HG03135 (cell line): ENCODE results near the gene BEST1.
"Not testable (repeated sequence)": the region's sequence is repeated elsewhere in the genome, so short reads cannot be mapped to it uniquely, and the experiment has no call there.

ENCODE experiments used
- ATAC-seq: cut with Tn5 transposase; IDR thresholded peaks from one replicate; pipeline ENCODE4 v1.9.1; 2021; ENCODE audit warnings: mild to moderate bottlenecking, moderate library complexity; ENCODE audit not compliant: unreplicated experiment

BEST1 gene

DNA sequence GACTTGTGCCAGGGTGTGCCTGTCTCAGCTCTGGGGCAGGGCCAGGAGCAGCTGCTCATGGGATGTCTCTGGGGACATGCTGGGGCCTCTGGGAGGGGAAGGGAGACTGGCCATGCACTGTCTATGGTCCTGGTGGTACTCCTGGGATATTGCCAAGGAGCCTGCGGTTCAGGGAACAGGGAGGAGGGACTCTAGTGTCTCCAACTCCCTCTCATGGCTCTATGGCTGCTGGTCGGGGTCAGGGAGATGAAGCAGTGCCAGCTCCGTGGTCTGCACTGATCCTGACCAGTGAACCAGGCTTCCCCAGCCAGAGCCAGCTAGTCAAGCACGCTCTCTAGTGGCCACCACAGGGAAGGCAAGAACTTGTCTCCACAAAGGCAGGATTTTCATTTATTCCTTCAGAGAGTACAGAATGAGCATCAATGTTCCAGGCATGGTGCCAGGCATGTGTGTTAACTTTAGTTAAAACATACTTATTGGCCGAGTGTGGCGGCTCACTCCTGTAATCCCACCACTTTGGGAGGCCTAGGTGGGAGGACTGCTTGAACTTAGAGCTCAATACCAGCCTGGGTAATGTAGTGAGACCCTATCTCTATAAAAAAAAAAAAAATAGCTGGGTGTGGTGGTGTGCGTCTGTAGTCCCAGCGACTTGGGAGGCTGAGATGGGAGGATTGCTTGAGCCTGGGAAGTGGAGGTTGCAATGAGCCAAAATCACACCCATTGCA lies 2.5 kb upstream of the BEST1 start:
- ATAC-seq: no peak

DNA sequence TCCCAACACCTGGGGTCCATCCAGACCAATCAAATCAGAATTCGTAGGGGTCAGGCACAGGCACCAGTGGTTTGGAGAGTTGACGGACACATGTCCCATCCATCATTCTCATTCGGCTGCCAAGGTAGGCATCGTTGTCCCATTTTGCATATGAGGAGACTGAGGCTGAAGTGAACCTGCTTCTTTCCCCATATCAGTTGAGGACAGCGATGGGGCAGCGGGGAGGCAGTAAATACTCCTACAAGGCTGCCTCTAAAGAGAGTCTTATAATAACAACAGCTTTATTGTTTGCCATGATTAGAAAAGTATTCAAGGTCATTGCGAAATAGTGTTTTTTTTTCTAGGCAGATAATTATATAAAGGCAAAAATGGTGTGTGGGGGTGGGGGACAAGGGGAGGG lies 1.6 kb upstream of the BEST1 start:
- no peak for ATAC-seq

DNA sequence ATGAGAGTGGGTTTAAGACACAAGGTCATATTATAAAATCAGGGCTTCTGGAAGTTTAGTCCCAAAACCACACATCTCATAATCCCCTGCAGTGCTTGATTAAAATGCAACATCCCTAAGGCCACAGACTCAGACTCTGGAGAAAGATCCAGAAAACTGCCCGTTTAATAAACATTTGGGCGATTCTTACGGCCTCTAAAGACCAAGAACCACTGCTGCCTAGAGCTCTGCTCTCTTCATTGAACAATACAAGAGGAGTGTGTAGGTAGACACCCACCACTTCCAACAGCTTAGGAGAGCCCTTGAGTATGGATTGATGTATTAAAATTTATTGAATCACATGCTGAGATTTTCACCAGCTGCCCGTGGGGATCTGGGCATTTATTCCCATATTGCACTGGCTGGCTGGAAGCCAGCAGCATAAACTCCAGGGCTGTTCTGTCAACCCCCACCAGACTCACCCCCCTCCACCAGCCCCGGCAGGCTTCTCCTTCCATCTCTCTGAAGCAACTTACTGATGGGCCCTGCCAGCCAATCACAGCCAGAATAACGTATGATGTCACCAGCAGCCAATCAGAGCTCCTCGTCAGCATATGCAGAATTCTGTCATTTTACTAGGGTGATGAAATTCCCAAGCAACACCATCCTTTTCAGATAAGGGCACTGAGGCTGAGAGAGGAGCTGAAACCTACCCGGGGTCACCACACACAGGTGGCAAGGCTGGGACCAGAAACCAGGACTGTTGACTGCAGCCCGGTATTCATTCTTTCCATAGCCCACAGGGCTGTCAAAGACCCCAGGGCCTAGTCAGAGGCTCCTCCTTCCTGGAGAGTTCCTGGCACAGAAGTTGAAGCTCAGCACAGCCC lies 749 bp upstream of the BEST1 start:
- ATAC-seq: no peak

DNA sequence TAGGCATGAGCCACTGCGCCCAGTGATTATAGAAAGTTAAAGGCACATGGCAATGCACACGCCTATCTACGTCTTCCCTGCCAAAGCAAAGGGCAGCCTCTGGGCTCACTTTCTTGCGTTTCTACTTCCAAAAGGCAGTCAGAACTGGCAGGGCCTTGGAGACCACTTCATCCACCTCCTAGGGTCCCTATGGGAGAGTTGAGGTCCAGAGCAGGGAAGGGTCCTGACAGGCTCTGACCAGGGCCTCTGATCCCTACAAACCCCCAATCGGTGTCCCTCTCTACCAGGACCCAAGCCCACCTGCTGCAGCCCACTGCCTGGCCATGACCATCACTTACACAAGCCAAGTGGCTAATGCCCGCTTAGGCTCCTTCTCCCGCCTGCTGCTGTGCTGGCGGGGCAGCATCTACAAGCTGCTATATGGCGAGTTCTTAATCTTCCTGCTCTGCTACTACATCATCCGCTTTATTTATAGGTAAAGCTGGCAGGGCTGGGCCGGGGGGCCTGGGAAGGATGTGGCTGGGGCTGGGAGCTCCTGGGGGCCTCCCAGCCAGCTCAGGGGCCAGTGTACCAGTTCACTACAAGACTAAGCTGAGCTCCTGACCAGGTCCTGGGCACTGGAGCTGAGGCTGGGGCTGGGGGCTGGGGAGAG lies 1.5 kb downstream of the BEST1 start:
- no peak for ATAC-seq

DNA sequence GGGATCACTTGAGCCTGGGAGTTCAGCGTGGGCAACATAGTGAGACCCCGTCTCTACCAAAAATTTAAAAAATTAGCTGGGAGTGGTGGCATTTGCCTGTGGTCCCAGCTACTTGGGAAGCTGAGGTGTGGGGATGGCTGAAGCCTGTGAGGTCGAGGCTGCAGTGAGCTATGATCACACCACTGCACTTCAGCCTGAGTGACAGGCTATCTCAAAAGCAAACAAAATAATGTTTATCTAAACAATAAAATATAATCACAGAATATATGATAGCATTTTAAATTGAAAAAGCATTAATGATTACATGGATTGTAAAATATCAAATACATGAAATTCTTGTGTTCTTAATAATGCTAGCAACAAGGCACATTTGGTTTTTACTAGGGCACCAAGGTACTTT lies 2.7 kb downstream of the BEST1 start:
- no peak for ATAC-seq

DNA sequence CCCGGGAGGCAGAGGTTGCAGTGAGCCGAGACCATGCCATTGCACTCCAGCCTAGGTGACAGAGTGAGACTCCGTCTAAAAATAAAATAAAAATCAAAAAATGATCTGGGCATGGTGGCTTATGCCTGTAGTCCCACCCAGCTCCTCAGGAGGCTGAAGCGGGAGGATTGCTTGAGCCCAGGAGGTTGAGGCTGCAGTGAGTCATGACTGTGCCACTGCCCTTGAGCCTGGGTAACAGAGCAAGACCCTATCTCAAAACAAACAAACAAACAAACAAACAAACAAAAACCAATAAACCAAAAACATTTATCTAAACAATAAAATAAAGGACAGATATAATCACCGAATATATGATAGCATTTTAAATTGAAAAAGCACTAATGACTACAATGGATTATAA lies 3.5 kb downstream of the BEST1 start:
- ATAC-seq: not testable (repeated sequence)

DNA sequence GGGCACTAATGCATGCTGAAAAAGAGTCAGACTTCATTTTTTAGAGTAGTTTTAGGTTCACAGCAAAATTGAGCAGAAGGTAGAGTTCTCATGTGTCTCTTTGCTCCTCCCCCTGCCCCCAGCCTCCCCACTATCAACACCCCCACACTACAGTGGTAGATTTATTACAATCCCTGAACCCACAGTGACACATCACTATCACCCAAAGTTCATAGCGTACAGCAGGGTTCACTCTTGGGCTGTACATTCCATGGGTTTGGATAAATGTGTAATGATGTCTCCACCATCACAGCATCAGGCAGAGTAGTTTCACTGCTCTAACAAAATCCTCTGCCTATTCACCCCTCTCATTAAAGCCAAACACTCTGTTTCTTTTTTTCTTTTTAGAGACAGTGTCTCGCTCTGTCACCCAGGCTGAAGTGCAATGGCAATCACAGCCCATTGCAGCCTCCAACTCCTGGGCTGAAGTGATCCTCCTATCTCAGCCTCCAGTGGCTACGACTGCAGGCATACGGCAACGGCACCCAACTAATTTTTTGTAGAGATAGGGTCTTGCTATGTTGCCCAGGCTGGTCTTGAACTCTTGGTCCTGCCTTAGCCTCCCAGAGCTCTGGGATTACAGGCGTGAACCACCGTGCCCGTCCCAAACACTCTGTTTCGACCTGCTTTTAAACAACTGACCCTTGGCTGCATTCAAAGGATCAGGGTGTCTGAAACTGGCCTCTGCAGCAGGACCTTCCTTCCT lies 4.1 kb downstream of the BEST1 start:
- ATAC-seq: no peak

DNA sequence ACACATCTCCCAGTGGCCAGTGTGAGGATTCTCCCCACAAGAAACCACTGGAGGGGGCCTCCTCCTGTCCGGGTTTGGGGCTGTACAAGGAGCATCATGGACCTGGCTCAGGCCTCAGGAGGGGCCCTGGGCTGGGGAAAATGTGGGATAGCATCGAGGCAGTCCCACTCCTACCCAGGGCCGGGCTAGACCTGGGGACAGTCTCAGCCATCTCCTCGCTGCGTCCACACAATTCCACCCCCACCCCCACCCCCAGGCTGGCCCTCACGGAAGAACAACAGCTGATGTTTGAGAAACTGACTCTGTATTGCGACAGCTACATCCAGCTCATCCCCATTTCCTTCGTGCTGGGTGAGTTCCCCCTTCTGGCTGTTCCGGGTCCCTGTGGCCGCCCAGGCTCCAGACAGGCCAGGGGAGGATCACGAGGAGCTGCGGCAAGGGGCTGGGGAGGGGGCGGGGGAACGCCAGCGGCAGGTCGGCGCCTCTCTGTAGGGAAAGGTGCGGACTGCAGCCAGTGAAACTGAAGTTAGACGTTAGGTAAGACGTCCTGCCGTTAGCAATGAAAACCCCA lies 4.8 kb downstream of the BEST1 start:
- ATAC-seq: no peak

DNA sequence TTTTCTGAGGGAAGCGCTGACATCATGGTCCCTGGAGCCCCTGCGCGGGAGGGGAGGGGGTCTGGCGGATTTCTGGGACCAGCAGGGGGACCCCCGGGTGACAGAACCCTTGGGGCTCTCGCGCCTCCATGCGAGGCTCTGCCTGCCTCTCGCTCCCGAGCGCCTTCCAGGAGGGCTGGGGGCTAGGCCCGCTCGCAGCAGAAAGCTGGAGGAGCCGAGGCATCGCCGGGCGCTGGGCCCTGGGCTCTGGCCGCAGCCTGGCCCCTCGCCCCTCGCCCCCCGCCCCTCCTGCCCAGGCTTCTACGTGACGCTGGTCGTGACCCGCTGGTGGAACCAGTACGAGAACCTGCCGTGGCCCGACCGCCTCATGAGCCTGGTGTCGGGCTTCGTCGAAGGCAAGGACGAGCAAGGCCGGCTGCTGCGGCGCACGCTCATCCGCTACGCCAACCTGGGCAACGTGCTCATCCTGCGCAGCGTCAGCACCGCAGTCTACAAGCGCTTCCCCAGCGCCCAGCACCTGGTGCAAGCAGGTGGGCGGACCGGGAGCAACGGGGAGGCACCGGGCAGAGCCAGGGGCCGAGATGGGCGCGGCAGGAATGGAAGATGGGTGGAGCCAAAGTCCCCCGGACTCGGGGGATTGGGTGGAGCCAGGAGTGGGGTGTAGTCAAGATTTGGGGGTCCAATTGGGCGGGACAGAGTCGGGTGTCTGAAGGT lies 5.4 kb downstream of the BEST1 start:
- ATAC-seq: no peak

DNA sequence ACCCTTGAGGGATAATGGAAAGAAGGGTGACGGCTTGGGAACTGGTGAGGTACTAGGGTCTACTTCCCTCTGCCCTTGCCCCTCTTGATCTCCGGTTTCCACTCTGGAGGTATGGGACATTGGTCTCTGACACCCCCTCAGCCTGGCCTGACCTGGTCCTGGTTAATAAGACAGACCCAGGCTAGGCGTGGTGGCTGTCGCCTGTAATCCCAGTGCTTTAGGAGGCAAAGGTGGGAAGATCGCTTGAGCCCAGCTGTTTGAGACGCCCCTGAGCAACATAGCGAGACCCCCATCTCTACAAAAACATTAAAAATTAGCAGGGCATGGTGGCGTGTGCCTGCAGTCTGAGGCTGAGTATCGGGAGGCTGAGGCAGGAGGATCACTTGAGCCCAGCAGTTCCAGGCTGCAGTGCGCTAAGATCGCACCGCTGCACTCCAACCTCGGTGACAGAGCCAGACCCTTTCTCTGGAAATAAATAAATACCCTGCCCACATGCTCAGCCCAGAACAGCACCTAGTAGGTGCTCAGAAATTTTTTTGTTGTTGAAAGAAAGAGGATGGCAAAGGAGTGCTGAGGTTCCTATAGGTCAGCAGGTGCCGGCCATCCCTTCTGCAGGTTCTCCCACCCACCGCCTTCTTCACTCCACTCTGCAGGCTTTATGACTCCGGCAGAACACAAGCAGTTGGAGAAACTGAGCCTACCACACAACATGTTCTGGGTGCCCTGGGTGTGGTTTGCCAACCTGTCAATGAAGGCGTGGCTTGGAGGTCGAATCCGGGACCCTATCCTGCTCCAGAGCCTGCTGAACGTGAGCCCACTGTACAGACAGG lies 6.3 kb downstream of the BEST1 start:
- no peak for ATAC-seq

DNA sequence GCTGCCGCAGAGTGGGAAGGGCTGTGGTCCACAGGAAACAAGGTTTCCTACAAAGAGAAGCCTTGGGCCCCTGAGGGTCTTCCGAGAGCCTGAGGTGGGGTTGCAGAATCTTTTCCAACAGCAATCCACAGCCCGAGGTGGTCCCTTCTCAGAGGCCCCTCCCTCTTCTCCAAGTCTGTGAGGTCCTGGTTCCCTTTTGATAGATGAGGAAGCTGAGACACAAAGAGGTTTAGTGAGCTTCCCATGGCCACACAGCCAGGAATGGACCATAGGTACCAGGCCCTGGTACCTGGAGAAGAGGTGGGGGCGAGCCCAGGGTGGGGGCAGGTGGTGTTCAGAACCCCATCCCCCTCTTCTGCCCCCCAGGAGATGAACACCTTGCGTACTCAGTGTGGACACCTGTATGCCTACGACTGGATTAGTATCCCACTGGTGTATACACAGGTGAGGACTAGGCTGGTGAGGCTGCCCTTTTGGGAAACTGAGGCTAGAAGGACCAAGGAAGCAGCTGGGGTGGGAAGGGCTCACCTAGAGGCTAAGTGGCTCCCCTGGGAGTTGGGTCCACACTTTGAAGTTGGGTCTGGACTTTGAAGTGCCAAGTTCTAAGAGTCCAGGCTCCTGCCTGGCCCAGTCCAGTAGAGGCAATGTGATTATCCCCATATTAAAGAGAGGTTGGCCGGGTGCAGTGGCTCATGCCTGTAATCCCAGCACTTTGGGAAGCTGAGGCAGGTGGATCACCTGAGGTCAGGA lies 7.0 kb downstream of the BEST1 start:
- ATAC-seq: no peak

DNA sequence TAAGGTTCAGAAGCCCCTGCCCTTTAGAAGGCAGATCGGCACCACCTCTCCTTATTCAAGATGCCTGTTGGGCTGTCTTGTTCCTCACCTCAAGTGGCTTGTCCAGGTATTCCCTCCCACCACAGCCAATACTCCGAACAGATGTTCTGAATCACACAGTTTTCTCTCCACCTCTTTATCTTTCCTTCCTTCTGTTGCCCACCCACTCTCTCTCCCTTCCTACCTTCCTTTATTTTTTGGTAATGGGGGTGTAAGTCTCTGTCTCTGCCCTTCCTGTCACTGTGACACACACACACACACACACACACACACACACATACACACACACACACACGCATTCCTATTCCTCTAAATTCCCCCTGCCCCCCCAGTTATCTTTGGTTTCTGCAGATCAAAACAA lies 8.4 kb downstream of the BEST1 start:
- no peak for ATAC-seq

DNA sequence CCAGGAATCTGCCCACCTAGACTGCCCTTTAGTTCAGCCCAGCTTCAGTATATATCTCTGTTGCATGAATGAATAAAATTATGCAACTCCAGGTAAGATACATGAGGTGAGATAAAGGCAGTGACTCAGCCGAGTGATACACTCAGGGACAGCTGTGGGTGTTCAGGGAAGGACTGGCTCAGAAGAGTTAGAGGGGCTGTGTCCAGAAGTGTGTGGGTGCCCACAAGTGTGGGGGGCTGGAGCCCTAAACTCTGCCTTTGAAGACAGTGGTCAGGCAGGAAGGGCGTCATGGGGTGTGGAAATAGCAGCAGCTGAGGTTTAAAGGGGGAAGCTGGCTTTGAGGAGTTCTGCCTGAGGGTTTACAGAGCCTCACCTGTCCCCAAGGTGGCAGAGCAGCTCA lies 9.0 kb downstream of the BEST1 start:
- no peak for ATAC-seq

DNA sequence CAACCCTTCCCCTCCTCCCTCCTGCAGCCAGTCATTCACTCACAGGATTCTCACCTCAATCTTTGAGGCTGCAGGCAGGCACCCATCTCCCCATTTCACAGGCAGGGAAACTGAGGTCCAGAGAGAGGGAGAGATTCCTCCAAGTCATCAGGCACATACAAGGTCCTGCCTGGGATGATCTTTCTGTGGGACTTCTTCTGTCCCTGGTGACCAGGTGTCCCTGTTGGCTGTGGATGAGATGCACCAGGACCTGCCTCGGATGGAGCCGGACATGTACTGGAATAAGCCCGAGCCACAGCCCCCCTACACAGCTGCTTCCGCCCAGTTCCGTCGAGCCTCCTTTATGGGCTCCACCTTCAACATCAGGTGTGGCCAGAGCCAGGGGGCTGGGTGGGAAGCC lies 9.5 kb downstream of the BEST1 start:
- ATAC-seq: no peak

DNA sequence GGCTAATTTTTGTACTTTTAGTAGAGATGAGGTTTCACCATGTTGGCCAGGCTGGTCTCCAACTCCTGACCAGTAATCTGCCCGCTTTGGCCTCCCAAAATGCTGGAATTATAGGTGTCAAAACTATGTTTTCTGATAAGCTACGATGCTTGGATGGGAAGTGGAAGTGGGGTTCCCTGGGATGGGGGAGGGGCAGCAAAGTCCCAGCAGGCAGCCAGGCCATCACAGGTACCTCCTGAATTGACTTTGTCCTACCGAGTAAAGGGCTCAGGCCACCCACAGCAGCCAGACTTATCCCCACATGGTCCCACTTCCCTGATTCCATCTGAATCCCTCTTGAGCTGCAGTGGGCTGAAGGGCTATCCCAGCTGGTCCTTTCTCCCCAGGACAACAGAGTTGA lies 10.4 kb downstream of the BEST1 start:
- ATAC-seq: no peak

DNA sequence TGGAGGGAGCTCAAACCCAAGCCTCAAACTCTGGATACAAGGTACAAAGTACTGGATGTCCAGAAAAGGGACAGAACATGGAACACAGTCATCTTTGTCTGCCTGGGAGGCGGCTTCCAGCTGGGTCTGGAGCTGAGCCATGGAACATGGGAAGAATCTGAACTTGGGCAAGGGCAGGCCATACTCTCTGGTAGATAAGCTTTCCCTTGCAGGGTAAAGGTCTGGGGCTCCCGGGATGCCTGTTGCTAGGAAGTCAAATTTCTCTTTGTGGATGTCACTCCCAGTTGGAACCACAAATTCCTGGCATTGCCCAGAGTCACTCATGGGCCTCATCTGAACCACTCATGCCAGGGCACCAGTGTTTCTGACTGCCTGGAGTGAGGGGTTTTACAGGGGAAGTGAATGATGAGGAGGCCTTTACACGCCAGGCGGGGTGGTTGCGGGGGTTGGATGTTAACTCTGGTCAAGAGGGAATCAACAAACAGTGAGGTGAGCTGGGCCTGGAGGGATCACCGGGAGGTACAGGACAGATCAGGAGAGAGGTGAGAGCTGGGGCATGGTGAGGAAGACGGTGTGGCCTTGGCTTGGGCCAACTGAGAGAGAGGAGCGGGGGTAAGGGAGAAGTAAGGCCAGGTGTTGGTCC lies 11.5 kb downstream of the BEST1 start:
- ATAC-seq: no peak

DNA sequence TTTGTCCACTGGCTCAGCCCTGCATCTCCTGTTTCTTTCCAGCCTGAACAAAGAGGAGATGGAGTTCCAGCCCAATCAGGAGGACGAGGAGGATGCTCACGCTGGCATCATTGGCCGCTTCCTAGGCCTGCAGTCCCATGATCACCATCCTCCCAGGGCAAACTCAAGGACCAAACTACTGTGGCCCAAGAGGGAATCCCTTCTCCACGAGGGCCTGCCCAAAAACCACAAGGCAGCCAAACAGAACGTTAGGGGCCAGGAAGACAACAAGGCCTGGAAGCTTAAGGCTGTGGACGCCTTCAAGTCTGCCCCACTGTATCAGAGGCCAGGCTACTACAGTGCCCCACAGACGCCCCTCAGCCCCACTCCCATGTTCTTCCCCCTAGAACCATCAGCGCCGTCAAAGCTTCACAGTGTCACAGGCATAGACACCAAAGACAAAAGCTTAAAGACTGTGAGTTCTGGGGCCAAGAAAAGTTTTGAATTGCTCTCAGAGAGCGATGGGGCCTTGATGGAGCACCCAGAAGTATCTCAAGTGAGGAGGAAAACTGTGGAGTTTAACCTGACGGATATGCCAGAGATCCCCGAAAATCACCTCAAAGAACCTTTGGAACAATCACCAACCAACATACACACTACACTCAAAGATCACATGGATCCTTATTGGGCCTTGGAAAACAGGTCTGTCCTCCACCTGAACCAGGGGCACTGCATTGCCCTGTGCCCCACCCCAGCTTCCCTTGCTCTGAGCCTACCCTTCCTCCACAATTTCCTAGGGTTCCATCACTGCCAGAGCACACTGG lies 12.3 kb downstream of the BEST1 start:
- no peak for ATAC-seq

DNA sequence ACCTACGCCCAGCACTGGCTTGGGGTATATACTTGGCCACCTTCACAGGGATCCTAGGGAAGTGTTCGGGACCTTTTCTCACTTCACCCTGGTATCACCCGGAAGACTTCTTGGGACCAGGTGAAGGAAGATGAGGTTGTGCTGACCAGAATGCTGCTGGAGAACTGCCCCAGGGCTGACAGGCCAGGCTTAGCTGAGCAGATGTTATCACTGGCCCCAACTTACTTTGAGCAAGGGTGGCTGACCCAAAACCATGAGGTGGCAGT lies 12.8 kb downstream of the BEST1 start:
- ATAC-seq: no peak
